HUDEP-2 (cell line): ENCODE results near the gene ETHE1.

Experiments used
- DNase-seq, 76 experiments: peaks; one replicate each; lab custom pipeline; 2025; ENCODE audit not compliant: unreplicated experiment in 76 of 76; lab: John Stamatoyannopoulos, UW

Gene ETHE1

GRCh38 chr19:43498233-43498842, 28.7 kb downstream of the ETHE1 start:
- DNase-seq: no peak

- DNase-seq: no peak
Measured at GRCh38 chr19:43496960-43497359, 30.0 kb downstream of the ETHE1 start.

- no peak for DNase-seq
Measured at GRCh38 chr19:43495082-43495481, 31.9 kb downstream of the ETHE1 start.

- DNase-seq: no peak
Measured at GRCh38 chr19:43490759-43491158, 36.2 kb downstream of the ETHE1 start.

GRCh38 chr19:43489979-43490599, 36.9 kb downstream of the ETHE1 start:
- DNase-seq: no peak

GRCh38 chr19:43489310-43489709, 37.7 kb downstream of the ETHE1 start:
- DNase-seq: no peak

GRCh38 chr19:43488179-43488578, 38.8 kb downstream of the ETHE1 start:
- DNase-seq: no peak

- no peak for DNase-seq
Measured at GRCh38 chr19:43486412-43486811, 40.6 kb downstream of the ETHE1 start.

GRCh38 chr19:43485951-43486350, 41.0 kb downstream of the ETHE1 start:
- no peak for DNase-seq

GRCh38 chr19:43483281-43483680, 43.7 kb downstream of the ETHE1 start:
- DNase-seq: no peak

GRCh38 chr19:43482193-43482592, 44.8 kb downstream of the ETHE1 start:
- no peak for DNase-seq

GRCh38 chr19:43481701-43482100, 45.3 kb downstream of the ETHE1 start:
- no peak for DNase-seq

- DNase-seq: no peak
Measured at GRCh38 chr19:43480574-43480973, 46.4 kb downstream of the ETHE1 start.

GRCh38 chr19:43479961-43480561, 46.9 kb downstream of the ETHE1 start:
- no peak for DNase-seq

- no peak for DNase-seq
Measured at GRCh38 chr19:43479226-43479625, 47.8 kb downstream of the ETHE1 start.

- no peak for DNase-seq
Measured at GRCh38 chr19:43478323-43478722, 48.7 kb downstream of the ETHE1 start.

GRCh38 chr19:43476606-43477005, 50.4 kb downstream of the ETHE1 start:
- DNase-seq: no peak

- DNase-seq: peak in 75 of 76 experiments; percentile 22 to 97 (median 85)
Measured at GRCh38 chr19:43474986-43475705, 51.9 kb downstream of the ETHE1 start.

- no peak for DNase-seq
Measured at GRCh38 chr19:43474487-43474886, 52.5 kb downstream of the ETHE1 start.

- no peak for DNase-seq
Measured at GRCh38 chr19:43471091-43471490, 55.9 kb downstream of the ETHE1 start.

- no peak for DNase-seq
Measured at GRCh38 chr19:43470288-43470687, 56.7 kb downstream of the ETHE1 start.

GRCh38 chr19:43469160-43469480, 57.9 kb downstream of the ETHE1 start:
- no peak for DNase-seq
